HG03460 (cell line): ENCODE data around the gene PIAS2.
"Not testable (repeated sequence)": the region's sequence is repeated elsewhere in the genome, so short reads cannot be mapped to it uniquely, and the experiment has no call there.

Experiments used
- ATAC-seq: cut with Tn5 transposase; IDR thresholded peaks from one replicate; pipeline ENCODE4 v1.9.1; 2021; ENCODE audit not compliant: unreplicated experiment

Gene PIAS2

DNA sequence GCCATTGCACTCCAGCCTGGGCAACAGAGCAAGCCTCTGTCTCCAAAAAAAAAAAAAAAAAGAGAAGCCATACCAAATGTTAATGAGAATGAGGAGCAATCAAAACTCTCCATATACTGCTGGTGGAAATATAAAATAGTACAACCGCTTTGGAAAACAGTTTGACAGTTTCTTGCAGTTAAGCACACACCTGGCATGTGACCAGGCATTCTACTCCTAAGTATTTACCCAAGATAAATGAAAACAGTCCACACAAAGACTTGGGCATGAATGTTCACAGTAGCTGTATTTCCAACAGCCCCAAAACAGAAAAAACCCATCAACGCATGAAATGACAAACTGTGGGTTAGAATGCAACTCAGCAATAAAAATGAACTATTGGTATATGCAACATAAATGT lies 84.5 kb downstream of the PIAS2 start:
- no peak for ATAC-seq

DNA sequence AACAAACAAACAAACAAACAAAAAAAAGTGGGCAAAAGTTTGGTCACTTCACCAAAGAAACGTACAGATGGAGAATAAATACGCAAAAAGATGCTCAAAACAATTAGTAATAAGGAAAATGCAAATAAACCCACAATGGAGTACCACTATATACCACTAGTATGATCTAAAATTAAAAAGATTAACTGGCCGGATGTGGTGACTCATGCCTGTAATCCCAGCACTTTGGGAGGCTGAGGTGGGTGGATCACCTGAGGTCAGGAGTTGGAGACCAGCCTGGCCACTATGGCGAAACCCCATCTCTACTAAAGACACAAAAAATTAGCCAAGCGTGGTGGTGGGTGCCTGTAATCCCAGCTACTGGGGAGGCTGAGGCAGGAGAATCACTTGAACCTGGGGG lies 84.9 kb downstream of the PIAS2 start:
- not testable (repeated sequence) for ATAC-seq

DNA sequence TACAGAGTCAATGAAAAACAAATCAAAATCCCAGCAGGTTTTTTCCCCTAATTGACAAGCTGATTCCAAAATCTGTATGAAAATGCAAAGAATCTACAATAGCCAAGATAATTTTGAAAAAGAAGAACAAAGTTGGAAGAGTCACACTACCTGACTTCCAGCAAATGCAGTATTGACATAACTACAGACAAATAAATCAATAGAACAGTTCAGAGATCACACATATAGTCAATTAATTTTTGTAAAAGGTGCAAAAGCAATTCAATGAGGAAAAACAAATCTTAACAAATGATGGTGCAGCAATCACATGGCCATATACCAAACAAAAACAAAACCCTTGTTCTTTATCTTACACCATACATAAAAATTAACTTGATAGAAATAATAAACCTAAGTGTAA lies 85.9 kb downstream of the PIAS2 start:
- ATAC-seq = no peak

DNA sequence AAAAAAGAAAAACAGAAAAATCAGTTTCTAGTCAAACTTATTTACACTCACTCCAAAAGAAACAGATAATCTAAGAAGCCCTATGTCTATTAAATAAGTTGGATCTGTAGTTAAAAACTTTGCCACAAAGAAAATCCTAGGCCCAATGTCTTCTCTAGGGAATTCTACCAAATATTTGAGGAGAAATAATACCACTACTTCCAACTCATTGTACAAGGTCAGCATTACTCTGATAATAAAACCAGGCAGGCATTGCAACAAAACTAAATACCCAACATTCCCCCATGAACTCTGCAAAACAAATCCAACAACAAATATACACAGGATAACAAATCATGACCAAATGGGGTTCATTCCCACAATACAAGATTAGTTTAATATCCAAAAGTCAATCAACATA lies 86.7 kb downstream of the PIAS2 start:
- ATAC-seq = no peak

- ATAC-seq = no peak
Measured at GRCh38 chr18:46829947-46830346, 87.4 kb downstream of the PIAS2 start.

- no peak for ATAC-seq
Measured at GRCh38 chr18:46829531-46829930, 87.8 kb downstream of the PIAS2 start.

- ATAC-seq = no peak
Measured at GRCh38 chr18:46821856-46822711, 95.2 kb downstream of the PIAS2 start.

DNA sequence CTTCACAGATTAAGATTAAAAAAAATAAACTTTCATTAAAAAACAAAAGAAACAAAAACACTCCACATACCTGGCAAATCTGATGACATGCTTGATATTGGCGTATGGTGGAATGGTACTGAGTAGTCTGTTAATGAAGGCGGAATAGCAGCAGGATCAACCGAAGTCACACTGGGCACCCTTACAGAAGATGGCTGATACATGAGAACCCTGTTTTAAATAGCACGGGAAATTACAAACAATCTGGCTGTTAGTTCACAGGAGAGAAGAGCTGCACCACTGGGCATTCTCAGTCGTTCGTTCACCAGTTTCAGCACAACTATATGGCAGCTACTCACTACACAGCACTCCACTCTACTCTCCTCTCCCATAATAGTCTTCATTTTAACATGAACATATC lies 96.4 kb downstream of the PIAS2 start:
- ATAC-seq = no peak

DNA sequence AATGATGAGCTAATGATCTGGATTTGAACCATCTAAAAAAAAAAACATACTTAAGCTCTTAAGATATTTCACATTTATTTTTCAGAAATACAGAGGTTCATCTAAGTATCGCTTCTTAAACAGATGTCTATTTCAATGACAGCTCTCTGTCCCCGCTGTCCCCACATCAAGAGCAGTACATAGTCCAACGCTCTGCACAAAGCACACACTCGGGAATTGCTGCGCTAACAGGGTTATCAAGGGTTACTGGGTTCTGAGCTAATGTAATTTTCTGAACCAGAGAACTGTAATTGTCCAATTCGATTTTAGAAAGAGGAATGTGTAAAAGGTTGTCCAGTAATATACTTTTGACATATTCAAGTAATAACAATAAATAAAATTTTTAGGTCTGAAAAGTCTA lies 101.6 kb downstream of the PIAS2 start:
- no peak for ATAC-seq

DNA sequence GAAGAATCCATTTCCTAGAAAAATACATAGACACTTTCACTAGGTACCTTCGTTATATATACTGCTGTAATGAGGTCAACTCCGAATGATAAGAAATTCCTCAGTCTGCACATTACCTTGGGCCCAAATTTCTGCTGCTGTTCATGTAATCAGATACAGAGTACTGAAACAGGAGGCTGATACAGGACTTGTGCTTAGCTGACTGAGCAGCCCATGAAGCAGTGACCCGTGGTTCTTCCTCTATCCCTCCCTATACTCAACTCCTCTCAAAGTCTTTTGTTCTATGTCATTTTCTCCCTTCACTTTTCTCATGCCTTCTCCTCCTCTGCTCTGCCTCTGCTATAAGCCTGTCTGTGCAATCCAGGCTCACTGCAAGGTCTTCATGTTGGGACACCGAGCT lies 102.9 kb downstream of the PIAS2 start:
- ATAC-seq = no peak

DNA sequence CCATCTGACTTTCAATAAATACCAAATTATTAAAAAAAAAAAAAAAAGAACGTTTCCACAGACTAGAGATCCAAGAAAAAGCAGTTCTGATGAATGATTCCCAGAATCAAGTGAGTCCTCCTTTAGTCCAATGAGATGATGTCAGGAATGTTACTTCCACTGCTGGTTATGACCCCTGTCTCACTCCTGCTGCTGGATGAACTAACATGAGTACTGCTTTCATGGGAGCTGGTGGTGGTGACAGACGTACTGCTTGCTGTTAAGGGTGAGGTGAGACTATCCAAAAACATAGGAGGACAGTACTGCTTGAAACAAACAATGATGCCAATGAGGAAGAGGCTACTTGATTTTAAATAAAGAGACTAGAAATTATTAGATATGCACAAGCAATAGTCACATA lies 105.0 kb downstream of the PIAS2 start:
- ATAC-seq = no peak

DNA sequence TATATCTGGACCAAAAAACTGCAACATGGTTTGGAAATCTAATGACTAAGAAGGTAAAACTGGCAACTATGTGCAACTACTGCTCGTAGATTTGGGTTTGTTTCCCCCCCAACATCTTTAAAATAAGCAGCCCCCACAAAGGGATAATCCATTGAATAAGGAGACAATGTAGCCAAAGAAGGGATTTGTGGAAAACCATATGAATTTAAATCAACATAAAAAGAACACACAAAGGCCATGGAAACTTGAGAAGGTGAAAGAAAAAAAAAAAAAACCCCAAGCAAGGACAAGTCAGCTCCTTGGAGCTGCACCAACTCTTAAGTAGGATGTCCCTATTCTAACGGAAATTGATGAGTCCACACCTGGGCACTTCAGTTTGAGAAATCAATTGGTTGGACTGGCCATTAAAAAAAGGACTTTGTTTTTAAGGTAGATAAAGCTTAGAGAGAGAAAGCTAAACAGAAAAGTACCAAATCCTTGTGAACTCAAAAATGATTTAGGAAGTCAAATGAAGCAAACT lies 106.8 kb downstream of the PIAS2 start:
- no peak for ATAC-seq

DNA sequence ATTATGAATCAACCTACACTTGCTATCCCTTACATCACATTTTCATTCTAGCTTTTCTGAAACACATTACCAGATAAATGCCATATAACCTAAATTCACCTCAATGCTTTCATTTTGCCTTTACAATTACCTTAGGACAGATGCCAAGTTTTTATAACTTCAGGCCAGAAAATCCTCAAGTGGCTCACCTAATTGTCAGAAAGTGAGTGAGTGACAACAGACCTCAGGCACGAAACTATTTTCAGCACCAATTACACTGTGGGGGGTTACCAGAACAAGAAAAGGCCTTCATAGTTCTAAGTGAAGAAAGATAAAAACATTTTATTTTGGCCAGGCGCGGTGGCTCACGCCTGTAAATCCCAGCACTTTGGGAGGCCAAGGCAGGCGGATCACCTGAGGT lies 108.2 kb downstream of the PIAS2 start:
- no peak for ATAC-seq

GRCh38 chr18:46795945-46796344 lies 121.4 kb downstream of the PIAS2 start:
- not testable (repeated sequence) for ATAC-seq

DNA sequence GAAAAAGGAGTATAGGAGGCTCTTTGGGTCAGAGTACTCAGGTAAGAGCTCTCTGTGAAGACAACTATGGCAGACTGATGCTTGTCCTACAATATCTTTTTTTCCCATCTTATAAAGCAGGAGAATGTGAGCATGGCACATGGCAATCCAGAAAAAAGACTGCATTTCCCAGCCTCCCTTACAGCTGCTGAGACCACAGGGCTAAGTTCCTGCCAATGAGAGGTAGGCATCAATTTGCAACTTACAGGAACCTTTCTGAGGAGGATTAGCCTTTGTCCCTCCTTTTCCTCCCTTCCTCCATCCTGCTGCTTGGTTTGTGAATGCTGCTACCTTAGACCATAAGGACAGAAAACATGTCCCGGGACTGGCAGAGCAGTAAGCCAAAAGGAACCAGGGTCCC lies 122.7 kb downstream of the PIAS2 start:
- no peak for ATAC-seq

- ATAC-seq = no peak
Measured at GRCh38 chr18:46793565-46793964, 123.7 kb downstream of the PIAS2 start.

GRCh38 chr18:46789088-46789487 lies 128.2 kb downstream of the PIAS2 start:
- ATAC-seq = no peak

- ATAC-seq = no peak
Measured at GRCh38 chr18:46787674-46788073, 129.6 kb downstream of the PIAS2 start.

DNA sequence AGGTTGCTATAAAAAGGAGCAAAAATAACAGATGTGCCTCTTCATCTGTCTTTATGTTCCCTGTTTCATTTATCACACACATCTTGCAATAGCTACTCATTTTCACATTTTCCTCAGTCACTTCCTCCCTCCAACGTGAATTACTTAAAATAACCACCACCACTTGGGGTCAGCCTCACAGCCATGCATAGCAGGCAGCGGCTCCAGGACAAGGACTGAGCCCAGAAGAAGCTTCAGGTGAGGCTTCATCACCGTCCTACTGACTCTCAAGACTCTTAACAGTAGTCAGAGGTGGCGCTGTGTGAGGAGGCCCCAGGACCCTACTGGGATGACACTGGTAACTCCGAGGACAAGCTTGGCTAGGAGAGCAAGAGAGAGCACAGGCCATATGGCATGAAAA lies 144.9 kb downstream of the PIAS2 start:
- no peak for ATAC-seq

GRCh38 chr18:46771141-46771540 lies 146.2 kb downstream of the PIAS2 start:
- ATAC-seq = no peak

DNA sequence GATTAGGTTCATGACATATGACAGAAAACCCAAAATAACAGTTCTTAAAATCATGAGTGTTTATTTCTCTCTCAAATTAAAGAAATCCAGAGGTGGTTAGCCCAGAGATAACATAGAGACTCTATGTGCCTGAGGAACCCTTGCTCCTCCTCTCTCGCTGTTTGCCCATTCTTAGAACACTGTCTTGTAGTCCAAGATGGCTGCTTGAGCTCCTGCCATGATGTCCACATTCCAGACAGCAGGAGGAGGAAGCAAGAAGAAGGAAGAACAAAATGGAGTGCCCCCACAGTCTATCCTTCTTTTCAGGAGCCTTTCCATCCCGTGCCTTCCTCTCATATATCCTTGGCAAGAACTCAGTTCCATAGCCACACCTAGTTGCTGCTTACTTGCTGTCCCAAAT lies 146.6 kb downstream of the PIAS2 start:
- no peak for ATAC-seq

- ATAC-seq = no peak
Measured at GRCh38 chr18:46768166-46768921, 149.0 kb downstream of the PIAS2 start.
